NCI-H526 treated with DMSO at 0.1 percent for 48 hours (cell line): Measurements from ENCODE around the gene TTC21A.

Source experiments
- DNase-seq: peaks from one replicate; lab custom pipeline; 2025; lab: John Stamatoyannopoulos, UW

The TTC21A gene

GRCh38 chr3:39115870-39116269 is 8.4 kb downstream of the TTC21A start:
- DNase-seq = no peak

DNA sequence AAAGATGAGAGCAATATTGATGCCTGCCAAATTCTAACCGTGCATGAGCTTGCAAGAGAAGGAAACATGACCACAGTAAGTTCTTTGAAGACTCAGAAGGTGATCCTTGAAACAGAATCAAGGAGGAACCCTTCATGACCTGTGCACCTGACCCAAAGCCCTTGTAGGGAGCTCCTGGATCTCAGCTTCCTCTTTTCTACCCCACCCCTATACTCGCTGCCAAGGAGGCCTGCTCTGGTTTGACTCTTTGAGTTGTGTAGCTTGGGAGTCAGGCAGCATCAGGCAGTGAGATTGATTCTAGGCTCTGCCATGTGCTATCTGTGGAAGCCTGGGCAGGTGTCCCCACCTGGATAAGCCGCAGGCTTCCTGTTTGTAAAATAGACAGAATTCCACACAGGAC is 10.6 kb downstream of the TTC21A start:
- no peak for DNase-seq

DNA sequence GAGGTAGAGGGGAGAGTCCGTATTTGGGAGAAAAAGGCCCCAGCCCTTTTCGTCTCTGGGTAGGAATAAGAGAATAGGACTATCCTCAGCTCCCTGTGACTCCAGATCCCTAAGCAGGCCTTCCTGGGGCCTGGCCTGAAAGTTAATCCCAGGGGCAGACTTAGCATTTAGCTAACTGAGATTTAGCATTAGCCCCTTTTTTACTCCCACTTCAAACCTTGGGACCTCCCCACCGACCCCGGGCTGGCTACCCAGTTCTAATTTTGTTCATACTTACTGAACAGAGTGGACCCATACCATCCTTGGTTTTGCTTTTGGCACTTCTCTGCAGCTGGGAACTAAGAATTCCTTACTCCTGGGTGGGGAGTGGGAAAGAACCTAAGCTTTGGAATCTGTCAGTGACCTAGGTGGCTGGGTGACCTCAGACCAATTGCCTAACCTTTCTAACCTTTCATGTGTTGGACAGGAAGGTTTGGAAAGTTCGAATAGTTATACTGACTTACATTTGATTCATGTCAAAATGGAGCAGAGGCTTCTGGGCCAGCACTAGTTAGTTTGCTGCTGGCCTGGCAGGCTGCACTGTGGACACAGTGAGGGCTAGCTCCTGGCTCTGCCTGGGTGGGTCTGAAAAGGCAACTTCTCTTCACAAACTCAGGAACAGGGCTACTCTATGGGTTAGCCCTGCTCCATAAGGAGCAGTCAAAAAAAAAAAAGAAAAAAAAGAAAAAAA is 11.6 kb downstream of the TTC21A start:
- no peak for DNase-seq

- DNase-seq = no peak
These were observed 14.1 kb downstream of the TTC21A start for GRCh38 chr3:39121621-39122020.

DNA sequence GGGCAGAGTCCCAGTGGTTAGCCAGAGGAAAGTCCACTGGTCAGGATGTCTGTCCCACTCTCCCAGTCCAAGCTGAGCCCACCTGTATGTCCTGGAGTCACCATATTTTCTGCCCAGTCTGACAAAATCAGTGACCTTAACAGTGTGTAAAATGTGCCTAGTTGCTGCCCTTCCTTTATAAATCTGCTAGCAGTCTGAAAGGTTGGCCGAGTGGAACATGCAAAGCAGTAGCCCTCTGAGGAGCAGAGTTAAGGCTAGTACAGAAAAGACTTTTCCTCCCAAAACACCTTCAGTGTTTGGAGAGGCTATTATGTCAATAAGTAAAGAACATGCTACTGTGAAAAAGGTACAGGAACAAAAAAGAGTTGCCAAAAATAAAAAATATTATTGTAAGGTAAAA is 15.3 kb downstream of the TTC21A start:
- DNase-seq = no peak

GRCh38 chr3:39124876-39125840 is 17.7 kb downstream of the TTC21A start:
- no peak for DNase-seq

DNA sequence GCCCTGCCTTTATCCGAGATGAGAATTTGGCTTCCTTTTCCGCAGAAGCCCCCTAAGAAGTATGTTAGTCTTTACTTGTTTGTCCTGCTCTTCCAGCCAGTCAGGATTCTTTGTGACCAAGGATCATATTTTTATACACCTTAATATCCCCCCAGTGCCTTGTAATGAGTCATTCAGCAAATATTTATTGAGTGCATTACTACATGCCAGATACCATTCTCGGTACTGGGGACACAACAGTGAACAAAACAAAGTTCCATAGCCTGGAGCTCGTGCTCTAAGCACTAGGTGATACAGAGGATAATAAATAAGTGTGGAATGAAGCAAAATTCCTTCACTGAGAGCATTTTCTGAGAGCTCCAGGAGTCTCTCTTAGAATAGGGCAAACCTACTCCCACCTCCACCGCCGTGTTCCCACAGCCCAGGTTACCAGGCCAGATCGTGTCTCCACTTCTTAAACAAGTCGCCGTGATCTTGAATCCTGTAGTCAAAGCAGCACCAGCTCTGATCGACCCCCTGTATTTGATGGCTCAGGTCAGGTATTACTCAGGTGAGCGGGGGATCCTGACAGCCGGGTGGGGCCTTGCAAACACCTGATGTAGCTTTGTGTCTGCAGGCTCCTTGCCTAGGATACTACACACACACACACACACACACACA is 18.5 kb downstream of the TTC21A start:
- DNase-seq = no peak

DNA sequence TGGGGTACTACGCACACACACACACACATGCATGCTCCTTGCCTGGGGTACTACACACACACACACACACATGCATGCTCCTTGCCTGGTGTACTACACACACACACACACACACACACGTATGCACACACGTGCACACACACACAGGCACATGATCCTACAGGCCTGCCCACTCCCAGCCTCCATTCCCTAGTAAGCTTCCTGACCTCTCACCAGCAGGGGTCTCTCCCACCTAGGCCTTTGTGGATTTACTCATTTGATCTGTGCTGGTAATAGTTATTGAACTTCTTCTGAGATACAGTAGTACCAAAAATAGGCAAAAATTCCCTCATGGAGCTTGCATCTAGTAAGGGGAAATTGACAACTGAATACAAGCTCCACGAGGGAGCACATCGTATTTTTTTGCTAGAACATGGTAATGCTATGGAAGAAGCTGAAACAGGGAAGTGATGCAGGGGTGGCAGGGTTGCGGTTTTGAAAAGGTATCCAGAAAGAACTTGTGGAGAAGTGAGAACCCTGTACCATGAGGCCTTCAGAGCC is 19.1 kb downstream of the TTC21A start:
- DNase-seq = no peak

DNA sequence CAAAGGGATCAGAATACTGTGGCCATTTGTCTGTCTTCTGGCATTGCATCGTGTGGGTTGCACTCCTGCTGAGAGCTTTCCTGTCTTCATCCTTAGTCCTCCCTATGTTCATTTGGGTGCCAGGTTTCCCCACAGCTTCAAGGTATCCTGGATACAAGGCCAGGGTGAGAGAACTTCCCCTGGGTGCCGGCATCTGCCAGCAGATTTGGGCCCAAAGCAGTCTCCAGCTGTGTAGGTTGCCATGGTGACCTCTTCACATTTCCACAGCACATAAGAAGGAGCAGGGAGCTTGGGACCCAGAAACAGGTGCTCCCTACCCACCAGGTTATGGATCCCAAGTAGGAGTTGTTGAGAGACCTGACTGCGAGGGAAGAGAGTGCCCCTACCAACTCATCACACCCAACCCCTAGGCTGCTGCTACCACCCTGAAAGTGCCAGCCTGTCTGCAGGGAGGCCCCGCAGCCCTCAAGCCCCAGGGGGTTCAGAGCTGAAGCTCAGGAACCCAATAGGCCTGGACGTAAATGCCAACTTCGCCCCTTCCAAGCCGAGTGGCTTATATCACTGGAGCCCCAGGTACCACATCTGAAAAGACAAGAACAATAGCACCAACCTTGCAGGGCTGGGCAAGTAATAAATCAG is 19.9 kb downstream of the TTC21A start:
- DNase-seq = no peak

DNA sequence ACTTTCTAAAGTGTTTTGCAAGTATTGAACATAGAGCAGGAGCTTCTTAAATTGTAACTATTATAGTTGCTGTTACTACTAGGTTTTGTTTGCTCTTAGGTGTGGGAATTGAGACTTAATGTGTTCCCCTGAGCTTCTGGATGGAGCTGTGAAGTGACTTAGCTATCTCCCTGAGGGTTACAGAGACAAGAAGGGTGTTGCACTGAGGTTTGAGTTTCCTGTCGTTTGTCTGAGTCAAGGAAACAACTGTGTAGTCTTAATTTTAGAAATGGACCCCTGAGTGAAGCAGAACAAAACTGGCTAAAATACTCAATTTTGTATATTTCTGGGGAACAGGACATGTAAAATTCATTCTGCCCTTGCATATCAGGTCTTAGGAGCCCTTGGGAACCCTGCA is 20.4 kb downstream of the TTC21A start:
- no peak for DNase-seq

DNA sequence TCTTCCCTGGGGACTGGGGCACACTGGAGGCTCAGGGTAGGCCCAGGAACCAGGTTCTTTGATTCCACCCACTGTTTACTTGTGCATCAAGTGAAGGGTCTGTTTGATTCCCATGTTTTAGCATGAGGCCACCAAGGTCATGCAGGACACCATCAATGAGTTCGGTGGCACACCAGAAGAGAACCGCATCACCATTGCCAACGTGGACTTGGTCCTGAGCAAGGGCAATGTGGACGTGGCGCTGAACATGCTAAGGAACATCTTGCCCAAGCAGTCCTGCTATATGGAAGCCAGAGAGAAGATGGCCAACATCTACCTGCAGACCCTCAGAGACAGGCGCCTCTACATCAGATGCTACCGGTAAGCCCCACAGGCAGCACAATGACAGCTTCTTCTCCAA is 21.5 kb downstream of the TTC21A start:
- no peak for DNase-seq

GRCh38 chr3:39130026-39130425 is 22.5 kb downstream of the TTC21A start:
- no peak for DNase-seq

- DNase-seq = no peak
These were observed 23.3 kb downstream of the TTC21A start for GRCh38 chr3:39130693-39131265.

- DNase-seq = no peak
These were observed 24.9 kb downstream of the TTC21A start for GRCh38 chr3:39132096-39133092.

DNA sequence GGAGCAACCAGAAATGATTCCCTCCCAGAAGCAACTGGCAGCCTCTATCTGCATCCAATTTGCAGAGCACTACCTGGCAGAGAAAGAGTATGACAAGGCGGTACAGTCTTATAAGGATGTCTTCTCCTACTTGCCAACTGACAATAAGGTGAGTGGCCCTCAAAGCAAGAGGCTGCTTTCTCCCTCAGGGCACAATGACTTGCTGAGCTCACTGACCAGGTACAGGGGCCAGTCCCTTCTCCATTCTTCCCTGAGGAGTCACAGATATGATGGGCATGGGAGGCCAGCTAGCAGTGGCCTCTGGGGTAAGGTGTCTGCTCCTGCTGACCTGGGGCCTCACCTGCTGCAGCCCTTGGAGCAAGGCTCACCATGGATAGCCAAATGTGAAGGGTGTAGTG is 25.6 kb downstream of the TTC21A start:
- no peak for DNase-seq

GRCh38 chr3:39133822-39134221 is 26.3 kb downstream of the TTC21A start:
- no peak for DNase-seq

GRCh38 chr3:39134305-39134704 is 26.8 kb downstream of the TTC21A start:
- no peak for DNase-seq

DNA sequence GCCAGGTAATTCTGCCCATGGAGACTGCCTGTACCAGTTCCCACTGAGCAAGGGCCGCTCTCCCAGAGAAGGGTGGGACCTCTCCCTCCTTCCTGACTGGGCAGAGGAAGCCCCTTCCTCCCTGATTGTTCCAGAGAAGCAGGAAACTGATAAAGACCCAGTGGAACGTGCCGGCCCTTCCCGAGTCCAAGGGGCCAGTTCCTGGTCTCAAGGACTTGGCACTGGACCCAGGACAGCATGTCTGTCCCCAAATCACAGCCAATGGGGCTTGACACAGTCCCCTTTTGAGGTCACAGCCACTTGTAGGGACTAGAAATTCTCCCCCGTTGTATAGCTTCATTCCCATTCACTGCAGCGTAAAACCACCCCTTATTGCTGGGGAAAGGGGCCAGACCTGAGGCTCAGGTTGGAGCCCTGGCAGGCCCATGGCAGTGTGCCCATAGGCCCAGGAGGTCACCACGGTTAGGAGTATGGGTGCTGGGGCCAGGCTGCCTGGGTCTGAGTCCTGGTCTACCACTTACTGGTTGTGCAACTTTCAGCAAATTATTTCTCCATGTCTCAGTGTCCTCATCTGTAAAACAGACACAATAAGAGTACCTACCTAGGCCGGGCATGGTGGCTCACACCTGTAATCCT is 27.8 kb downstream of the TTC21A start:
- no peak for DNase-seq

DNA sequence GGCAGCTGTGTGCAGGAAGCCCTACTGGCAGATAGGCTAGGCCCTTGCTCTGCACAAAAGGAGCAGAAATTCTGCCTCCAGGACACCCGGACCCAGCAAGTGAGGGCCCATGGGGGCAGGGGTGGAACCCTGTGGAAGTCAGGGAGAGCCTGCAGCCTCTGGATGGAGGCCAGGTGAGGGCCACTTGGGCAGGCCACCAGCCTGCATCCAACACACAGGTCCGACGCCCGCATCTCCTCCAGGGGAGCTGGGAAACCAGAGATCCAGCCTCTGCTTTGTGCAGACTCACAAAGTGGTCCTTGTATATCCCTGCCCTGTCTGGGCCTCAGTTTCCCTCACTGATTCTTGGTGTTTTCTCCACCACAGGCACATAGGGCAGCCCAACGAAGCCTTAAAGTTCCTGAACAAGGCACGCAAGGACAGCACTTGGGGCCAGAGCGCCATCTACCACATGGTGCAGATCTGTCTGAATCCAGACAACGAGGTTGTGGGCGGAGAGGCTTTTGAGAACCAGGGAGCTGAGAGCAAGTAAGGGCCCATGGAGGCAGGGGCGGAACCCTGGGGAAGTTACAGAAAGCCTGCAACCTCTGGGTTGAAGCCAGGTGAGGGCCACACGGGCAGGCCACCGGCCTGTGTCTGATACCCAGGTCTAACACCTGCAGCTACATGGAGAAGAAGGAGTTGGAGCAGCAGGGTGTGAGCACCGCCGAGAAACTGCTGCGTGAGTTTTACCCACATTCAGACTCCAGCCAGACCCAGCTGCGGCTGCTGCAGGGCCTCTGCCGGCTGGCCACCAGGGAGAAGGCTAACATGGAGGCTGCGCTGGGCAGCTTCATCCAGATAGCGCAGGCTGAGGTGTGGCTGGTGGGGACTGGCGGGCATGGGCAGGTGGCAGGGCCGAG is 29.3 kb downstream of the TTC21A start:
- no peak for DNase-seq
